GM23338 (cell line): ENCODE data around the gene PPP2R5C. TPM values are rescaled to one million over a fixed set of nuclear protein-coding genes. Genes with fewer than 3 reads are reported as not detected.

Experiments used
- EZH2 ChIP-seq: fragments of 200-600 bp; sonication (generic); IDR thresholded peaks from one replicate; pipeline ENCODE4 v1.8.0; 2017; ENCODE audit warnings: antibody characterized with exemption, mild to moderate bottlenecking, low read depth; ENCODE audit not compliant: unreplicated experiment
- STAT1 ChIP-seq: IDR thresholded peaks from one replicate; pipeline ENCODE4 v1.6.1; 2016; ENCODE audit warnings: antibody characterized with exemption; ENCODE audit not compliant: unreplicated experiment
- ZNF114 ChIP-seq: fragments of 250-450 bp; sonication (Bioruptor Pico); IDR thresholded peaks from 2 replicates; pipeline ENCODE4 v1.5.0; 2020; ENCODE audit warnings: mild to moderate bottlenecking, moderate library complexity
- polyA plus RNA-seq: library from polyadenylated mRNA; unstranded; fragments of >200 nt; fragmentation: Nextera tagmentation; extraction: Ambion mirVana; gene quantifications from 2 replicates; pipeline ENCODE4 v1.2.1, GENCODE V29; 2016
- total RNA-seq: library from RNA; depleted of rRNA; stranded (reverse); fragments of >200 nt; shearing (Covaris generic); gene quantifications from 2 replicates; pipeline ENCODE4 v1.2.3, GENCODE V29; 2014
- TF ChIP-seq, protein P1 (sequence below): fragments of 250-450 bp; sonication (Bioruptor Pico); IDR thresholded peaks from 2 replicates; pipeline ENCODE4 v1.5.0; 2020; ENCODE audit warnings: mild to moderate bottlenecking, moderate library complexity
- TF ChIP-seq, protein P2 (sequence below): IDR thresholded peaks from 2 replicates; pipeline ENCODE4 v1.6.1; 2016; ENCODE audit warnings: antibody characterized with exemption
- TF ChIP-seq, protein P3 (sequence below), 2 experiments: fragments of 200-600 bp in 1 of 2; sonication (generic) in 1 of 2; conservative IDR thresholded peaks; 2 replicates each; pipeline versions ENCODE4 v1.5.1 to v1.6.1; 2016 to 2017; ENCODE audit warnings: antibody characterized with exemption in 2 of 2, low read depth in 2 of 2, mild to moderate bottlenecking in 2 of 2, moderate library complexity in 1 of 2

PPP2R5C gene
- total and polyA plus RNA-seq, 2 experiments from 2014 or later, result 75.4 to 79.7 TPM

DNA sequence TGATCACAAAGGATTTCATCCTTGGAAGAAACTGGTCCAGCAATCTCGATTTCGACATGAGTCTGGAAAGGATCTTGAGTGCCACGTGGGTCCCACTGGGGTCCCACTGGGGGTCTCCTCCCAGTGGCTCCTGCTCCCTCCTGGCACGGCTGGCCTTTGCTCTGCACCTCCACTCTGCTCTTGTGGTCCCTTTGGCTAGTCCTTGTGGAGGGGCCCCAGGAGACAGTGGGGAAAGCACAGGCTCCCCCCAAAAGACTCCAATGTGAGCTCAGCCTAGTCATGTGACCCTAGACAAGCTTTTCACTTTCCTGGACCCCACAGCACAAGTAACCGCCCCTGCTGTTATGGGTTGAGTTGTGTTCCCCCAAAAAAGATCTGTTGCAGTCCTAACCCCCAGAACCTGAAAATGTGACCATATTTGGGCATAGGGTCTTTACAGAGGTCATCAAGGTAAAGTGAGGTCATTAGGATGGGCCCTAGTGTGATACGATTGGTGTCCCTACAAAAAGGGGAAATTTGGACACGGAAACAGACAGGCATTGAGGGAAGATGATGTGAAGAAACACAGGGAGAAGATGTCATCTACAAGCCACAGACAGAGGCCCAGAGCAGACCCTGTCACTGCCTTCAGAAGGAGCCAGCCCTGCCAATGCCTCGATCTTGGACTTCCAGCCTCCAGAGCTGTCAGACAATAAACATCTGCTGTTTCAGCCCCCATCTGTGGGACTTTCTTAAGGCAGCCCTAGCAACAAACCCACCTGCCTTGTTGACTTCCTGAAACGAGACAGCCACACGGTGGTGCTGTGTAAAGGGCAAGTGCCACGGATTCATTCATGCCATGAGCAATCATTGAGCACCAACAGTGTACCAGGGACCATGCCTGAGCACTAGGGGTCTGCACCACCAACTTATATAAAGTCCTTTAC lies 23.8 kb upstream of the PPP2R5C start (continued):
- TF ChIP-seq, protein P1, sequence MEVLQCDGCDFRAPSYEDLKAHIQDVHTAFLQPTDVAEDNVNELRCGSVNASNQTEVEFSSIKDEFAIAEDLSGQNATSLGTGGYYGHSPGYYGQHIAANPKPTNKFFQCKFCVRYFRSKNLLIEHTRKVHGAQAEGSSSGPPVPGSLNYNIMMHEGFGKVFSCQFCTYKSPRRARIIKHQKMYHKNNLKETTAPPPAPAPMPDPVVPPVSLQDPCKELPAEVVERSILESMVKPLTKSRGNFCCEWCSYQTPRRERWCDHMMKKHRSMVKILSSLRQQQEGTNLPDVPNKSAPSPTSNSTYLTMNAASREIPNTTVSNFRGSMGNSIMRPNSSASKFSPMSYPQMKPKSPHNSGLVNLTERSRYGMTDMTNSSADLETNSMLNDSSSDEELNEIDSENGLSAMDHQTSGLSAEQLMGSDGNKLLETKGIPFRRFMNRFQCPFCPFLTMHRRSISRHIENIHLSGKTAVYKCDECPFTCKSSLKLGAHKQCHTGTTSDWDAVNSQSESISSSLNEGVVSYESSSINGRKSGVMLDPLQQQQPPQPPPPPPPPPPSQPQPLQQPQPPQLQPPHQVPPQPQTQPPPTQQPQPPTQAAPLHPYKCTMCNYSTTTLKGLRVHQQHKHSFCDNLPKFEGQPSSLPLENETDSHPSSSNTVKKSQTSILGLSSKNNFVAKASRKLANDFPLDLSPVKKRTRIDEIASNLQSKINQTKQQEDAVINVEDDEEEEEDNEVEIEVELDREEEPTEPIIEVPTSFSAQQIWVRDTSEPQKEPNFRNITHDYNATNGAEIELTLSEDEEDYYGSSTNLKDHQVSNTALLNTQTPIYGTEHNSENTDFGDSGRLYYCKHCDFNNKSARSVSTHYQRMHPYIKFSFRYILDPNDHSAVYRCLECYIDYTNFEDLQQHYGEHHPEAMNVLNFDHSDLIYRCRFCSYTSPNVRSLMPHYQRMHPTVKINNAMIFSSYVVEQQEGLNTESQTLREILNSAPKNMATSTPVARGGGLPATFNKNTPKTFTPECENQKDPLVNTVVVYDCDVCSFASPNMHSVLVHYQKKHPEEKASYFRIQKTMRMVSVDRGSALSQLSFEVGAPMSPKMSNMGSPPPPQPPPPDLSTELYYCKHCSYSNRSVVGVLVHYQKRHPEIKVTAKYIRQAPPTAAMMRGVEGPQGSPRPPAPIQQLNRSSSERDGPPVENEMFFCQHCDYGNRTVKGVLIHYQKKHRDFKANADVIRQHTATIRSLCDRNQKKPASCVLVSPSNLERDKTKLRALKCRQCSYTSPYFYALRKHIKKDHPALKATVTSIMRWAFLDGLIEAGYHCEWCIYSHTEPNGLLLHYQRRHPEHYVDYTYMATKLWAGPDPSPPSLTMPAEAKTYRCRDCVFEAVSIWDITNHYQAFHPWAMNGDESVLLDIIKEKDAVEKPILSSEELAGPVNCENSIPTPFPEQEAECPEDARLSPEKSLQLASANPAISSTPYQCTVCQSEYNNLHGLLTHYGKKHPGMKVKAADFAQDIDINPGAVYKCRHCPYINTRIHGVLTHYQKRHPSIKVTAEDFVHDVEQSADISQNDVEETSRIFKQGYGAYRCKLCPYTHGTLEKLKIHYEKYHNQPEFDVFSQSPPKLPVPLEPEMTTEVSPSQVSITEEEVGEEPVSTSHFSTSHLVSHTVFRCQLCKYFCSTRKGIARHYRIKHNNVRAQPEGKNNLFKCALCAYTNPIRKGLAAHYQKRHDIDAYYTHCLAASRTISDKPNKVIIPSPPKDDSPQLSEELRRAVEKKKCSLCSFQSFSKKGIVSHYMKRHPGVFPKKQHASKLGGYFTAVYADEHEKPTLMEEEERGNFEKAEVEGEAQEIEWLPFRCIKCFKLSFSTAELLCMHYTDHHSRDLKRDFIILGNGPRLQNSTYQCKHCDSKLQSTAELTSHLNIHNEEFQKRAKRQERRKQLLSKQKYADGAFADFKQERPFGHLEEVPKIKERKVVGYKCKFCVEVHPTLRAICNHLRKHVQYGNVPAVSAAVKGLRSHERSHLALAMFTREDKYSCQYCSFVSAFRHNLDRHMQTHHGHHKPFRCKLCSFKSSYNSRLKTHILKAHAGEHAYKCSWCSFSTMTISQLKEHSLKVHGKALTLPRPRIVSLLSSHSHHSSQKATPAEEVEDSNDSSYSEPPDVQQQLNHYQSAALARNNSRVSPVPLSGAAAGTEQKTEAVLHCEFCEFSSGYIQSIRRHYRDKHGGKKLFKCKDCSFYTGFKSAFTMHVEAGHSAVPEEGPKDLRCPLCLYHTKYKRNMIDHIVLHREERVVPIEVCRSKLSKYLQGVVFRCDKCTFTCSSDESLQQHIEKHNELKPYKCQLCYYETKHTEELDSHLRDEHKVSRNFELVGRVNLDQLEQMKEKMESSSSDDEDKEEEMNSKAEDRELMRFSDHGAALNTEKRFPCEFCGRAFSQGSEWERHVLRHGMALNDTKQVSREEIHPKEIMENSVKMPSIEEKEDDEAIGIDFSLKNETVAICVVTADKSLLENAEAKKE (CRISPR knock-in tag), result no peak
- TF ChIP-seq, protein P2, sequence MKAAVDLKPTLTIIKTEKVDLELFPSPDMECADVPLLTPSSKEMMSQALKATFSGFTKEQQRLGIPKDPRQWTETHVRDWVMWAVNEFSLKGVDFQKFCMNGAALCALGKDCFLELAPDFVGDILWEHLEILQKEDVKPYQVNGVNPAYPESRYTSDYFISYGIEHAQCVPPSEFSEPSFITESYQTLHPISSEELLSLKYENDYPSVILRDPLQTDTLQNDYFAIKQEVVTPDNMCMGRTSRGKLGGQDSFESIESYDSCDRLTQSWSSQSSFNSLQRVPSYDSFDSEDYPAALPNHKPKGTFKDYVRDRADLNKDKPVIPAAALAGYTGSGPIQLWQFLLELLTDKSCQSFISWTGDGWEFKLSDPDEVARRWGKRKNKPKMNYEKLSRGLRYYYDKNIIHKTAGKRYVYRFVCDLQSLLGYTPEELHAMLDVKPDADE, result no peak
- TF ChIP-seq, protein P3, sequence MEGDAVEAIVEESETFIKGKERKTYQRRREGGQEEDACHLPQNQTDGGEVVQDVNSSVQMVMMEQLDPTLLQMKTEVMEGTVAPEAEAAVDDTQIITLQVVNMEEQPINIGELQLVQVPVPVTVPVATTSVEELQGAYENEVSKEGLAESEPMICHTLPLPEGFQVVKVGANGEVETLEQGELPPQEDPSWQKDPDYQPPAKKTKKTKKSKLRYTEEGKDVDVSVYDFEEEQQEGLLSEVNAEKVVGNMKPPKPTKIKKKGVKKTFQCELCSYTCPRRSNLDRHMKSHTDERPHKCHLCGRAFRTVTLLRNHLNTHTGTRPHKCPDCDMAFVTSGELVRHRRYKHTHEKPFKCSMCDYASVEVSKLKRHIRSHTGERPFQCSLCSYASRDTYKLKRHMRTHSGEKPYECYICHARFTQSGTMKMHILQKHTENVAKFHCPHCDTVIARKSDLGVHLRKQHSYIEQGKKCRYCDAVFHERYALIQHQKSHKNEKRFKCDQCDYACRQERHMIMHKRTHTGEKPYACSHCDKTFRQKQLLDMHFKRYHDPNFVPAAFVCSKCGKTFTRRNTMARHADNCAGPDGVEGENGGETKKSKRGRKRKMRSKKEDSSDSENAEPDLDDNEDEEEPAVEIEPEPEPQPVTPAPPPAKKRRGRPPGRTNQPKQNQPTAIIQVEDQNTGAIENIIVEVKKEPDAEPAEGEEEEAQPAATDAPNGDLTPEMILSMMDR (conservative IDR thresholded peaks at IDR 0.05; ENCODE audit: low read depth in 2 of 2), result peak; percentile 18 to 45; a peak in 2 of 4 replicates
- TF ChIP-seq STAT1 (no peak), EZH2 (no peak), ZNF114 (CRISPR knock-in tag) (no peak)
